ENCODE data around the gene FBXO11. TPM values are rescaled to one million over a fixed set of nuclear protein-coding genes. Genes with fewer than 3 reads are reported as not detected.

Gene FBXO11
- total and polyA plus RNA-seq, 2 of the 4 experiments (the other 2 are of a cell fraction) = 27.1 to 29.6 TPM

DNA sequence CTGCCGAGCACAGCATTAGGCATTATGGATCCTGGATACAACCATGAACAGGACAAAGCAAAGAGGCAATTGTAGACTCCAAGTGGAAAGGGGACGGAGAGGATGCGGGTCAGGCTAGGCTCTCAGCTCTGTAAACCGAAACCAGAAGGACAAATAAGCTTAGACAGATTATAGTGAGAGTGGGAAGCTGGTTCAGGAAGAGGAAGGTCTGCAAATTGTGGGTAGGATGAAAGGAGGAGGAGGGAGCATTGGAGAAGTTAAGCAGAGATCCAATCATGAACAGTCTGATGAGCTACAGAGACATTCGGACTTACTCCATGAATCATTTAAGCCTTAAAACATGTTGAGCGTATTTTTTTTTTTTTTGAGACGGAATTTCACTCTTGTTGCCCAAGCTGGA lies 120.3 kb downstream of the FBXO11 start:
- no peak overlapping the region for H2BK15ac ChIP-seq (ENCODE audit: low read depth, low read length)
- ChIA-PET CTCF (no interaction called here), POLR2A (ENCODE audit: unreplicated experiment) (no interaction called here)
- no peak overlapping the region; a peak in 1 of 4 replicates for H4K8ac ChIP-seq (ENCODE audit: low read depth in 2 of 2, low read length in 2 of 2)
- H2AK5ac ChIP-seq (ENCODE audit: low read depth, low read length) = no peak overlapping the region
- no peak overlapping the region for H3K56ac ChIP-seq (ENCODE audit: extremely low read depth, insufficient read depth, low read length)
- no peaks in the 10 kb centered on the region for H3K9me3 ChIP-seq (ENCODE audit: control insufficient read depth, insufficient read depth, low read length)
- H3K9ac ChIP-seq (ENCODE audit: low read depth, low read length) = no peak overlapping the region; the same call in 1 of the 2 replicates
- H3K23ac ChIP-seq (ENCODE audit: low read depth, low read length) = peak overlapping the region; percentile 18; the same call in 1 of the 2 replicates
- H3K36me3 ChIP-seq (ENCODE audit: control insufficient read depth, insufficient read depth, low read length) = peaks cover 2% of the 10 kb centered on the region
- H3K27ac ChIP-seq (ENCODE audit: insufficient read depth, low read length) = no peak overlapping the region
- ATAC-seq (ENCODE audit: low read depth) (no peak), DNase-seq (no peak)
- H2AK9ac ChIP-seq (replicated peaks; ENCODE audit: low read depth, low read length, poor library complexity) = no peak overlapping the region
- no peaks in the 10 kb centered on the region for H3K27me3 ChIP-seq (ENCODE audit: control insufficient read depth, insufficient read depth, low read length)
- no peak overlapping the region for H2BK20ac ChIP-seq (ENCODE audit: low read depth, low read length)
- peak overlapping the region; percentile 6; the same call in 1 of the 2 replicates for H3K4me3 ChIP-seq (ENCODE audit: insufficient read depth, low read depth, low read length)
- TF ChIP-seq, protein P1, sequence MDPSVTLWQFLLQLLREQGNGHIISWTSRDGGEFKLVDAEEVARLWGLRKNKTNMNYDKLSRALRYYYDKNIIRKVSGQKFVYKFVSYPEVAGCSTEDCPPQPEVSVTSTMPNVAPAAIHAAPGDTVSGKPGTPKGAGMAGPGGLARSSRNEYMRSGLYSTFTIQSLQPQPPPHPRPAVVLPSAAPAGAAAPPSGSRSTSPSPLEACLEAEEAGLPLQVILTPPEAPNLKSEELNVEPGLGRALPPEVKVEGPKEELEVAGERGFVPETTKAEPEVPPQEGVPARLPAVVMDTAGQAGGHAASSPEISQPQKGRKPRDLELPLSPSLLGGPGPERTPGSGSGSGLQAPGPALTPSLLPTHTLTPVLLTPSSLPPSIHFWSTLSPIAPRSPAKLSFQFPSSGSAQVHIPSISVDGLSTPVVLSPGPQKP (IDR thresholded peaks at IDR 0.05; ENCODE audit: borderline replicate concordance, low read depth, low read length) = no peak
- no peak for TF ChIP-seq RAD21 (IDR thresholded peaks at IDR 0.05; ENCODE audit: low read length)
- no peak for TF ChIP-seq BHLHE40 (IDR thresholded peaks at IDR 0.05; ENCODE audit: low read depth, low read length)
- TF ChIP-seq RCOR1 (IDR thresholded peaks at IDR 0.05; ENCODE audit: insufficient replicate concordance, low read length) = no peak
- no peak for TF ChIP-seq MAFK (IDR thresholded peaks at IDR 0.05; ENCODE audit: low read depth, low read length)
- TF ChIP-seq, protein P2, sequence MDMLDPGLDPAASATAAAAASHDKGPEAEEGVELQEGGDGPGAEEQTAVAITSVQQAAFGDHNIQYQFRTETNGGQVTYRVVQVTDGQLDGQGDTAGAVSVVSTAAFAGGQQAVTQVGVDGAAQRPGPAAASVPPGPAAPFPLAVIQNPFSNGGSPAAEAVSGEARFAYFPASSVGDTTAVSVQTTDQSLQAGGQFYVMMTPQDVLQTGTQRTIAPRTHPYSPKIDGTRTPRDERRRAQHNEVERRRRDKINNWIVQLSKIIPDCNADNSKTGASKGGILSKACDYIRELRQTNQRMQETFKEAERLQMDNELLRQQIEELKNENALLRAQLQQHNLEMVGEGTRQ (IDR thresholded peaks at IDR 0.05; ENCODE audit: low read depth, low read length) = no peak
- TF ChIP-seq MAZ (IDR thresholded peaks at IDR 0.05; ENCODE audit: borderline replicate concordance, low read depth, low read length) = no peak
- in situ Hi-C loops (cut with MboI; ENCODE audit: low sequenced_read_pairs) (no loop called here), dilution Hi-C loops (cut with HindIII; ENCODE audit: low sequenced_read_pairs, unreplicated experiment) (no loop called here), intact Hi-C loops (cut with micrococcal nuclease) (no loop called here)
- H2BK5ac ChIP-seq (ENCODE audit: low read depth, low read length, poor library complexity, severe bottlenecking) = no peak overlapping the region
- no peak overlapping the region for H3K4ac ChIP-seq (ENCODE audit: low read depth, low read length)
- H3K4me2 ChIP-seq (ENCODE audit: low read depth, low read length) = peak overlapping the region; percentile 73
- peaks cover 10 to 49% of the 10 kb centered on the region in 2 experiments for H3K79me1 ChIP-seq (ENCODE audit: low read depth in 1 of 2, low read length in 2 of 2)
- peaks cover 58% of the 10 kb centered on the region for H4K20me1 ChIP-seq (ENCODE audit: insufficient read depth, low read length)
- H3K18ac ChIP-seq (ENCODE audit: low read depth, low read length) = no peak overlapping the region
- H3K14ac ChIP-seq (replicated peaks; ENCODE audit: low read depth, low read length) = no peak overlapping the region
- no peak overlapping the region for H4K5ac ChIP-seq (ENCODE audit: low read depth, low read length)
- 77% methylated on average over 4 of the region's 7 CpGs; no CpG with 5 or more reads in 1 of the 2 experiments for WGBS, 2 experiments (ENCODE audit: extremely low coverage in 2 of 2, insufficient read length in 1 of 2)
- H2AFZ ChIP-seq (replicated peaks; ENCODE audit: low read length, poor library complexity) = no peak overlapping the region
- peaks cover 8% of the 10 kb centered on the region; the same call in 1 of the 2 replicates for H3K9me1 ChIP-seq (ENCODE audit: insufficient read depth, low read length)
- no peak overlapping the region for H2BK120ac ChIP-seq (ENCODE audit: low read depth, low read length)
- no peak overlapping the region for H4K91ac ChIP-seq (ENCODE audit: insufficient read depth, low read depth, low read length)
- no TSS peak for BruUV-seq (replicated peaks)
- H3K4me1 ChIP-seq (ENCODE audit: control insufficient read depth, insufficient read depth, low read length) = peaks cover 4% of the 10 kb centered on the region
